K562 (cell line): Measurements from ENCODE around the gene HIVEP3. TPM values are rescaled to one million over a fixed set of nuclear protein-coding genes. Genes with fewer than 3 reads are reported as not detected.

ENCODE experiments used
- ARID1B ChIP-seq: fragments of 450-650 bp; IDR thresholded peaks from 2 replicates; pipeline ENCODE4 v1.6.1; 2016; ENCODE audit warnings: antibody characterized with exemption, mild to moderate bottlenecking, inconsistent platforms
- CBFA2T2 ChIP-seq: fragments of 450-650 bp; conservative IDR thresholded peaks from 2 replicates; pipeline ENCODE4 v1.6.1; 2017; ENCODE audit warnings: mild to moderate bottlenecking
- DDX20 ChIP-seq: fragments of 450-650 bp; IDR thresholded peaks from 2 replicates; pipeline ENCODE4 v1.6.1; 2016; ENCODE audit warnings: missing genetic modification characterization, low read depth, mild to moderate bottlenecking, missing compliant biosample characterization, moderate library complexity
- HMG20A ChIP-seq: fragments of 450-650 bp; formaldehyde crosslinking; conservative IDR thresholded peaks from 2 replicates; pipeline ENCODE4 v1.4.0; 2020; ENCODE audit warnings: mild to moderate bottlenecking, mixed read lengths
- MEIS2 ChIP-seq: fragments of 450-650 bp; IDR thresholded peaks from 2 replicates; pipeline ENCODE4 v1.6.1; 2014; ENCODE audit warnings: mild to moderate bottlenecking; ENCODE audit not compliant: partially characterized antibody
- MTA3 ChIP-seq: fragments of 450-650 bp; formaldehyde crosslinking; IDR thresholded peaks from 2 replicates; pipeline ENCODE4 v1.6.1; 2017; ENCODE audit warnings: mild to moderate bottlenecking, borderline replicate concordance
- NCOA6 ChIP-seq: fragments of 450-650 bp; IDR thresholded peaks from 2 replicates; pipeline ENCODE4 v1.6.1; 2017; ENCODE audit warnings: mild to moderate bottlenecking
- NFIX ChIP-seq: fragments of 250-450 bp; sonication (Bioruptor Pico); IDR thresholded peaks from 2 replicates; pipeline ENCODE4 v1.4.0; 2020; ENCODE audit warnings: low read depth, mild to moderate bottlenecking, moderate library complexity
- SAFB2 ChIP-seq: fragments of 200-400 bp; formaldehyde crosslinking; IDR thresholded peaks from 2 replicates; pipeline ENCODE4 v1.6.1; 2018; ENCODE audit warnings: borderline replicate concordance, low read length, low read depth, moderate library complexity; ENCODE audit not compliant: severe bottlenecking
- SRF ChIP-seq, 2 experiments: fragments of 250-450, 450-650 bp in 1 of 2; sonication (Bioruptor Pico) in 1 of 2; sonication (generic) in 1 of 2; formaldehyde crosslinking; IDR thresholded peaks; 2 replicates each; pipeline versions ENCODE4 v1.5.0 to v1.5.1; 2020 to 2022; ENCODE audit warnings: mild to moderate bottlenecking in 1 of 2, missing genetic modification reagents in 1 of 2
- ZNF589 ChIP-seq: fragments of 200-800 bp; sonication (Bioruptor generic); IDR thresholded peaks from 2 replicates; pipeline ENCODE4 v1.6.1; 2016; ENCODE audit warnings: low read depth, missing genetic modification characterization, missing compliant biosample characterization
- ZNF668 ChIP-seq: fragments of 250-450 bp; sonication (Bioruptor Pico); IDR thresholded peaks from 2 replicates; pipeline ENCODE4 v1.8.0; 2022; ENCODE audit warnings: mild to moderate bottlenecking, inconsistent platforms
- polyA plus RNA-seq, 8 experiments: library from polyadenylated mRNA; depleted of rRNA in 4 of 8; stranded (reverse) in 5 of 8; unstranded in 3 of 8; fragments of >200 nt; fragmentation: Nextera tagmentation in 2 of 8; fragmentation: Illumina TruSeq in 1 of 8; extraction: Ambion mirVana in 2 of 8; extraction: Trizol in 1 of 8; gene quantifications; 2 replicates each; pipeline versions ENCODE4 v1.2.1 to v1.2.3, GENCODE V29; 2011 to 2014; ENCODE audit warnings: inconsistent platforms in 1 of 8, missing spikeins in 1 of 8
- total RNA-seq, 7 experiments: library from RNA; depleted of rRNA in 6 of 7; stranded (reverse); fragments of >200 nt in 6 of 7; fragmentation: Illumina TruSeq in 2 of 7; extraction: Trizol in 2 of 7; gene quantifications; 2 replicates each; pipeline versions ENCODE4 v1.2.1 to v1.2.3, GENCODE V29; 2011 to 2021; ENCODE audit warnings: low replicate concordance in 1 of 7
- TF ChIP-seq, protein P1 (sequence below), 2 experiments: fragments of 450-650 bp; IDR thresholded peaks; 2 replicates each; pipeline ENCODE4 v1.6.1; 2018; ENCODE audit warnings: mild to moderate bottlenecking in 2 of 2, low read depth in 1 of 2; ENCODE audit not compliant: partially characterized antibody in 2 of 2
- TF ChIP-seq, protein P2 (sequence below): IDR thresholded peaks from 2 replicates; pipeline ENCODE4 v1.6.1; 2014; ENCODE audit warnings: antibody characterized with exemption
- TF ChIP-seq, protein P3 (sequence below): fragments of 450-650 bp; IDR thresholded peaks from 2 replicates; pipeline ENCODE4 v1.6.1; 2016
- TF ChIP-seq, protein P4 (sequence below), 2 experiments: IDR thresholded peaks in 1 of 2; conservative IDR thresholded peaks in 1 of 2; 2 replicates each; pipeline ENCODE4 v1.6.1; 2016; ENCODE audit warnings: low read depth in 2 of 2, mild to moderate bottlenecking in 1 of 2, missing compliant biosample characterization in 1 of 2, missing genetic modification characterization in 1 of 2, moderate library complexity in 1 of 2

Gene HIVEP3
- total and polyA plus RNA-seq, 9 of the 15 experiments (the other 6 are each of a cell fraction or from before 2014, with no cell fraction given) = 0.09 to 0.58 (median 0.34) TPM; not detected in 1

DNA sequence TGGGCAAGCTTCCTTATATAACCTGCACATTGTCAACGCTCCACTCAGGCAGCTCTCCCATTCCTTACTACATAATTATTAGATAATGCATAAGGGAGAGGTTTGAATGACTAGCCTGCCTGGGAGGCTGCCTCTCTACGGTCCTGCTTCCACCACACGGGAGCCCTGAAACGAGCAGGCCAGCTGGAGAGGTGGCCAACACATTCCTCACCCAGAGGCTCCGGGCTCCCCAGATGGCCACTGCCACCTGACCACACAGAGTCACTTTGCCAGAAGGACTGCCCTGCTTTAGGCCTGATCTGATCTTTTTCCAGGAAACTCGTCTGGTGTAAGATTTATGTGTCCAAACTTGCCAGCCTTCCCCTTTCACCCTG lies 27.9 kb downstream of the HIVEP3 start (continued):
- TF ChIP-seq, protein P1, sequence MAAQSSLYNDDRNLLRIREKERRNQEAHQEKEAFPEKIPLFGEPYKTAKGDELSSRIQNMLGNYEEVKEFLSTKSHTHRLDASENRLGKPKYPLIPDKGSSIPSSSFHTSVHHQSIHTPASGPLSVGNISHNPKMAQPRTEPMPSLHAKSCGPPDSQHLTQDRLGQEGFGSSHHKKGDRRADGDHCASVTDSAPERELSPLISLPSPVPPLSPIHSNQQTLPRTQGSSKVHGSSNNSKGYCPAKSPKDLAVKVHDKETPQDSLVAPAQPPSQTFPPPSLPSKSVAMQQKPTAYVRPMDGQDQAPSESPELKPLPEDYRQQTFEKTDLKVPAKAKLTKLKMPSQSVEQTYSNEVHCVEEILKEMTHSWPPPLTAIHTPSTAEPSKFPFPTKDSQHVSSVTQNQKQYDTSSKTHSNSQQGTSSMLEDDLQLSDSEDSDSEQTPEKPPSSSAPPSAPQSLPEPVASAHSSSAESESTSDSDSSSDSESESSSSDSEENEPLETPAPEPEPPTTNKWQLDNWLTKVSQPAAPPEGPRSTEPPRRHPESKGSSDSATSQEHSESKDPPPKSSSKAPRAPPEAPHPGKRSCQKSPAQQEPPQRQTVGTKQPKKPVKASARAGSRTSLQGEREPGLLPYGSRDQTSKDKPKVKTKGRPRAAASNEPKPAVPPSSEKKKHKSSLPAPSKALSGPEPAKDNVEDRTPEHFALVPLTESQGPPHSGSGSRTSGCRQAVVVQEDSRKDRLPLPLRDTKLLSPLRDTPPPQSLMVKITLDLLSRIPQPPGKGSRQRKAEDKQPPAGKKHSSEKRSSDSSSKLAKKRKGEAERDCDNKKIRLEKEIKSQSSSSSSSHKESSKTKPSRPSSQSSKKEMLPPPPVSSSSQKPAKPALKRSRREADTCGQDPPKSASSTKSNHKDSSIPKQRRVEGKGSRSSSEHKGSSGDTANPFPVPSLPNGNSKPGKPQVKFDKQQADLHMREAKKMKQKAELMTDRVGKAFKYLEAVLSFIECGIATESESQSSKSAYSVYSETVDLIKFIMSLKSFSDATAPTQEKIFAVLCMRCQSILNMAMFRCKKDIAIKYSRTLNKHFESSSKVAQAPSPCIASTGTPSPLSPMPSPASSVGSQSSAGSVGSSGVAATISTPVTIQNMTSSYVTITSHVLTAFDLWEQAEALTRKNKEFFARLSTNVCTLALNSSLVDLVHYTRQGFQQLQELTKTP (IDR thresholded peaks at IDR 0.05; ENCODE audit: low read depth in 1 of 2, partially characterized antibody in 2 of 2) = no peak
- TF ChIP-seq DDX20 (tag) = no peak
- 0 out of 4 replicates have a peak, but pooled peaks of 1 of the 2 experiments have one; percentile 35 for TF ChIP-seq SRF (CRISPR knock-in tag; IDR thresholded peaks at IDR 0.05)
- no peak for TF ChIP-seq HMG20A
- TF ChIP-seq MTA3 = 0 out of 2 replicates have a peak, but pooled peaks have one; percentile 13
- TF ChIP-seq NCOA6 = no peak
- TF ChIP-seq, protein P2, sequence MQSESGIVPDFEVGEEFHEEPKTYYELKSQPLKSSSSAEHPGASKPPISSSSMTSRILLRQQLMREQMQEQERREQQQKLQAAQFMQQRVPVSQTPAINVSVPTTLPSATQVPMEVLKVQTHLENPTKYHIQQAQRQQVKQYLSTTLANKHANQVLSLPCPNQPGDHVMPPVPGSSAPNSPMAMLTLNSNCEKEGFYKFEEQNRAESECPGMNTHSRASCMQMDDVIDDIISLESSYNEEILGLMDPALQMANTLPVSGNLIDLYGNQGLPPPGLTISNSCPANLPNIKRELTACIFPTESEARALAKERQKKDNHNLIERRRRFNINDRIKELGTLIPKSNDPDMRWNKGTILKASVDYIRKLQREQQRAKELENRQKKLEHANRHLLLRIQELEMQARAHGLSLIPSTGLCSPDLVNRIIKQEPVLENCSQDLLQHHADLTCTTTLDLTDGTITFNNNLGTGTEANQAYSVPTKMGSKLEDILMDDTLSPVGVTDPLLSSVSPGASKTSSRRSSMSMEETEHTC = no peak
- TF ChIP-seq ARID1B = peak; percentile 30
- peak; percentile 45; the same call in 1 of the 2 replicates for TF ChIP-seq CBFA2T2
- no peak for TF ChIP-seq ZNF668
- no peak for TF ChIP-seq SAFB2
- TF ChIP-seq, protein P3, sequence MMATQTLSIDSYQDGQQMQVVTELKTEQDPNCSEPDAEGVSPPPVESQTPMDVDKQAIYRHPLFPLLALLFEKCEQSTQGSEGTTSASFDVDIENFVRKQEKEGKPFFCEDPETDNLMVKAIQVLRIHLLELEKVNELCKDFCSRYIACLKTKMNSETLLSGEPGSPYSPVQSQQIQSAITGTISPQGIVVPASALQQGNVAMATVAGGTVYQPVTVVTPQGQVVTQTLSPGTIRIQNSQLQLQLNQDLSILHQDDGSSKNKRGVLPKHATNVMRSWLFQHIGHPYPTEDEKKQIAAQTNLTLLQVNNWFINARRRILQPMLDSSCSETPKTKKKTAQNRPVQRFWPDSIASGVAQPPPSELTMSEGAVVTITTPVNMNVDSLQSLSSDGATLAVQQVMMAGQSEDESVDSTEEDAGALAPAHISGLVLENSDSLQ = peak; percentile 80
- TF ChIP-seq ZNF589 (CRISPR knock-in tag) = 0 out of 2 replicates have a peak, but pooled peaks have one; percentile 34
- peak; percentile 91 for TF ChIP-seq MEIS2
- TF ChIP-seq, protein P4, sequence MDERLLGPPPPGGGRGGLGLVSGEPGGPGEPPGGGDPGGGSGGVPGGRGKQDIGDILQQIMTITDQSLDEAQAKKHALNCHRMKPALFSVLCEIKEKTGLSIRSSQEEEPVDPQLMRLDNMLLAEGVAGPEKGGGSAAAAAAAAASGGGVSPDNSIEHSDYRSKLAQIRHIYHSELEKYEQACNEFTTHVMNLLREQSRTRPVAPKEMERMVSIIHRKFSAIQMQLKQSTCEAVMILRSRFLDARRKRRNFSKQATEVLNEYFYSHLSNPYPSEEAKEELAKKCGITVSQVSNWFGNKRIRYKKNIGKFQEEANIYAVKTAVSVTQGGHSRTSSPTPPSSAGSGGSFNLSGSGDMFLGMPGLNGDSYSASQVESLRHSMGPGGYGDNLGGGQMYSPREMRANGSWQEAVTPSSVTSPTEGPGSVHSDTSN (CRISPR knock-in tag; IDR thresholded peaks at IDR 0.05; ENCODE audit: low read depth) = no peak
- TF ChIP-seq, protein P4 (tag; conservative IDR thresholded peaks at IDR 0.05; ENCODE audit: low read depth) = peak; percentile 79
- no peak for TF ChIP-seq NFIX
